Activated naive CD4-positive, alpha-beta T cell treated with anti-CD3 and anti-CD28 coated beads, Interleukin-2, amount 50 U/mL, for 72 hours (primary cell): ENCODE measurements around the gene KHK. TPM values are rescaled to one million over a fixed set of nuclear protein-coding genes. Genes with fewer than 3 reads are reported as not detected.
"Not testable (repeated sequence)": the region's sequence is repeated elsewhere in the genome, so short reads cannot be mapped to it uniquely, and the experiment has no call there.

ENCODE experiments used
- ATAC-seq, 2 donors: fragments of 150-1000 bp; cut with Tn5 transposase; 2 replicates each; pipeline ENCODE4 v1.10.0; 2021; ENCODE audit warnings: mild to moderate bottlenecking in 2 of 2, moderate library complexity in 2 of 2
- DNase-seq, 2 donors: peaks; one replicate each; pipeline ENCODE4 v3.0.0; 2021 to 2022; ENCODE audit warnings: low spot score in 2 of 2
- H3K27ac Mint-ChIP-seq, 2 donors: one replicate each; pipeline ENCODE4 v1.8.0; 2022; ENCODE audit warnings: mild to moderate bottlenecking in 2 of 2, mixed read lengths in 2 of 2
- H3K36me3 Mint-ChIP-seq, 2 donors: one replicate each; pipeline ENCODE4 v1.8.0; 2022; ENCODE audit warnings: mixed read lengths in 2 of 2
- H3K9me3 Mint-ChIP-seq, 2 donors: one replicate each; pipeline ENCODE4 v1.8.0; 2022; ENCODE audit warnings: mixed read lengths in 2 of 2
- total RNA-seq, 2 donors: library from RNA; stranded (reverse); gene quantifications; one replicate each; pipeline ENCODE4 v1.2.3, GENCODE V29; 2022

The KHK gene
- total RNA-seq, 2 donors from 2014 or later, result 10.6 to 16.3 TPM

GRCh38 chr2:27074738-27075565 is 11.6 kb upstream of the KHK start:
- peak in 1 of 2 donors; percentile 40 for DNase-seq
- no peak for ATAC-seq
- Mint-ChIP-seq H3K9me3 (no peaks in the 10 kb centered on the region), H3K27ac (peak overlapping the region; percentile 7 to 72), H3K36me3 (peaks cover 8 to 10% of the 10 kb centered on the region in 2 donors)

- not testable (repeated sequence) for H3K9me3 Mint-ChIP-seq, DNase-seq, ATAC-seq, H3K36me3 Mint-ChIP-seq
- H3K27ac Mint-ChIP-seq, result peak overlapping the region; percentile 7 to 72
Measured at GRCh38 chr2:27075566-27075871, 11.1 kb upstream of the KHK start.

DNA sequence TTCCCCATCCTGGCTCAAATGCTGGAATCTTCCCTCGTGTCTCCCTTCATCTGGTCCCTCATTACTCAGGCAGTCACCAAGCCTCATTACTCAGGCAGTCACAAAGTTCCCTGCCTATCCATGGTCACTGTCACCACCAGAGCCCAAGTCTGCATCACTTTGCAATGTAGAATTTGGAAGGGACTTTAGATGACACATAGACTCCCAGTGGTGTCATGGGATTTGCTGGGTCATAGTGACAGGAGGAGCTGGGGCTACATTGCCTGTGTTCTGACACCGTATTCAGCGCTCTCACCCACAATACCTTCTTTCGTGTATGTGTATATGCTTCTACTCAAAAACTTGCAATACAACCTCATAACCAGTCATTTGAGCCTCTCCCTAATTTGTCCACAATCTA is 10.2 kb upstream of the KHK start:
- H3K27ac Mint-ChIP-seq, result peak overlapping the region; percentile 2 to 10
- ATAC-seq (no peak), DNase-seq (no peak)
- no peaks in the 10 kb centered on the region for H3K36me3 Mint-ChIP-seq
- H3K9me3 Mint-ChIP-seq, result no peaks in the 10 kb centered on the region

- no peaks in the 10 kb centered on the region for H3K9me3 Mint-ChIP-seq
- ATAC-seq, result no peak
- peak overlapping the region in 1 of 2 donors; percentile 64 for H3K27ac Mint-ChIP-seq
- H3K36me3 Mint-ChIP-seq, result no peaks in the 10 kb centered on the region
- DNase-seq, result no peak
Measured at GRCh38 chr2:27077231-27077630, 9.3 kb upstream of the KHK start.

- DNase-seq, result no peak
- no peak for ATAC-seq
- Mint-ChIP-seq H3K27ac (peak within 1 kb of the TSS in 1 of 2 donors; percentile 64), H3K36me3 (no peaks in the 10 kb centered on the region), H3K9me3 (no peaks in the 10 kb centered on the region)
Measured at GRCh38 chr2:27078267-27079194, 8.0 kb upstream of the KHK start, which contains the start of gene EMILIN1. EMILIN1 (plus strand) TSS chr2:27078615; CDS start chr2:27079066, 451 bp downstream.

DNA sequence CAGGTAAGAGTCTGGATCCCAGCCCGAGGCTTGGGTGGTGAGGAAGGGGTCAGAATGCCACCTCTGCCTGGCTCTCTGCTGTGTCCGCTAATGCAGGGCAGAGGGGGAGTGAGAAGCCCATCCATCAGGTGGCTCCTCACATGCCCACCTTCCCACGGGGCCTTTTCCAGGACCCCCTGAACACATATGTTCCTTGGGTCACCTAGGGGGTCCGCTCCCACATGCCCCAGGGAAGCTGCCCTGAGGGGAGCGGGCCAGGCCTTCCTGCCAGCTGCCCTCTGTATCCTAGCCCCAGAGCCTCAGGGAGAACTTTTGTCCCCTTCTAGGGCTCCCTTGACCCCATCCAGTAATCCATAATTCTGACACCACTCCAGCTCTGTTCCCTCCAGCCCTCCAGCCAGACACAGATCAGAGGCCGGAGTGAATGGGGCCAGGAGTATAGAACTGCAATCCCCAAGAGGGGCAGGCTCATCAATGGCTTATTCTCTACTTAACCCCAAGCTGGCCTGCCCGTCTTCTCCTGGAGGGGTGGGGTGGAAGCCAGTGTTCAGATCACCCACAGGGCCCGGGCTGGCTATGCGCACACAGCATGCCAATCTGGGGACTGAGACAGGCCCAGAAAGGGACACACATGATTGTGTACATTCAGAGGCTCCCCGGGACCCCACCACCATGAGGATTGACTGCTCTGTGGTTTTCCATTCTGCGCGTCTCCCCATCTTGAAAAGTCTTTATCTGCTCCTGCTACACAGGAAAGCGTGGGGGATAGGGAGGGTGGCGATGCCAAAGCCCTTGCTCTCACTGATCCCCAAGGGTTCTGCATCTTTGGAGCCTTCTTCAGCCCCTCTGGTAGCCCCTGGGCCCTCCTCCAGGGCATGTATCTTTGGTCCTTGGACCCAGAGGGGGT is 7.1 kb upstream of the KHK start:
- no peaks in the 10 kb centered on the region for H3K9me3 Mint-ChIP-seq
- peak overlapping the region in 1 of 2 donors; percentile 86 for H3K27ac Mint-ChIP-seq
- ATAC-seq (no peak), DNase-seq (no peak)
- no peaks in the 10 kb centered on the region for H3K36me3 Mint-ChIP-seq

DNA sequence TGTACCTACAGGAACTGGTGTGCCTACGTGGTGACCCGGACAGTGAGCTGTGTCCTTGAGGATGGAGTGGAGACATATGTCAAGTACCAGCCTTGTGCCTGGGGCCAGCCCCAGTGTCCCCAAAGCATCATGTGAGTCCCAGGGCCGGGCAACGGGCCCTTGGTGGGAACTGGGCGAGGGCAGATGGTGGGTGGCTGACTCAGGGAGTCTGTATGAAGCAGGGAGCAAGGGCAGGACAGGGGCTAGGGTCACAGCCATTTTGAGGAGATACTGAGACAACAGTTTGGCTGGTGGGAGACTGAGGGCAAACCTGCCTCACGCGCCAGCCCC is 6.5 kb upstream of the KHK start:
- no peaks in the 10 kb centered on the region for H3K9me3 Mint-ChIP-seq
- DNase-seq (no peak), ATAC-seq (no peak)
- H3K27ac Mint-ChIP-seq, result peak overlapping the region; percentile 40 to 86
- no peaks in the 10 kb centered on the region for H3K36me3 Mint-ChIP-seq

- no peak for DNase-seq
- peak overlapping the region; percentile 86 to 94 for H3K27ac Mint-ChIP-seq
- no peaks in the 10 kb centered on the region for H3K9me3 Mint-ChIP-seq
- ATAC-seq, result no peak
- H3K36me3 Mint-ChIP-seq, result no peaks in the 10 kb centered on the region
Measured at GRCh38 chr2:27080603-27080936, 6.0 kb upstream of the KHK start.

DNA sequence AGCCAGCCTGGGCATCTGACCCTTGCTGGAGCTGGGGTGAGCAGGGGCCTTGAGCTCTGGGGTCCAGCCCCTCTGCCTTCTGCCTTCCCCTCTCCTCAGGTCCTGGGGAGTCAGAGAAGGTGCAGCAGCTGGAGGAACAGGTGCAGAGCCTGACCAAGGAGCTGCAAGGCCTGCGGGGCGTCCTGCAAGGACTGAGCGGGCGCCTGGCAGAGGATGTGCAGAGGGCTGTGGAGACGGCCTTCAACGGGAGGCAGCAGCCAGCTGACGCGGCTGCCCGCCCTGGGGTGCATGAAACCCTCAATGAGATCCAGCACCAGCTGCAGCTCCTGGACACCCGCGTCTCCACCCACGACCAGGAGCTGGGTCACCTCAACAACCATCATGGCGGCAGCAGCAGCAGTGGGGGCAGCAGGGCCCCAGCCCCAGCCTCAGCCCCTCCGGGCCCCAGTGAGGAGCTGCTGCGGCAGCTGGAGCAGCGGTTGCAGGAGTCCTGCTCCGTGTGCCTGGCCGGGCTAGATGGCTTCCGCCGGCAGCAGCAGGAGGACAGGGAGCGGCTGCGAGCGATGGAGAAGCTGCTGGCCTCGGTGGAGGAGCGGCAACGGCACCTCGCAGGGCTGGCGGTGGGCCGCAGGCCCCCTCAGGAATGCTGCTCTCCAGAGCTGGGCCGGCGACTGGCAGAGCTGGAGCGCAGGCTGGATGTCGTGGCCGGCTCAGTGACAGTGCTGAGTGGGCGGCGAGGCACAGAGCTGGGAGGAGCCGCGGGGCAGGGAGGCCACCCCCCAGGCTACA is 4.4 kb upstream of the KHK start:
- Mint-ChIP-seq H3K27ac (peak overlapping the region; percentile 86 to 94), H3K9me3 (no peaks in the 10 kb centered on the region), H3K36me3 (no peaks in the 10 kb centered on the region)
- ATAC-seq (no peak), DNase-seq (no peak)

DNA sequence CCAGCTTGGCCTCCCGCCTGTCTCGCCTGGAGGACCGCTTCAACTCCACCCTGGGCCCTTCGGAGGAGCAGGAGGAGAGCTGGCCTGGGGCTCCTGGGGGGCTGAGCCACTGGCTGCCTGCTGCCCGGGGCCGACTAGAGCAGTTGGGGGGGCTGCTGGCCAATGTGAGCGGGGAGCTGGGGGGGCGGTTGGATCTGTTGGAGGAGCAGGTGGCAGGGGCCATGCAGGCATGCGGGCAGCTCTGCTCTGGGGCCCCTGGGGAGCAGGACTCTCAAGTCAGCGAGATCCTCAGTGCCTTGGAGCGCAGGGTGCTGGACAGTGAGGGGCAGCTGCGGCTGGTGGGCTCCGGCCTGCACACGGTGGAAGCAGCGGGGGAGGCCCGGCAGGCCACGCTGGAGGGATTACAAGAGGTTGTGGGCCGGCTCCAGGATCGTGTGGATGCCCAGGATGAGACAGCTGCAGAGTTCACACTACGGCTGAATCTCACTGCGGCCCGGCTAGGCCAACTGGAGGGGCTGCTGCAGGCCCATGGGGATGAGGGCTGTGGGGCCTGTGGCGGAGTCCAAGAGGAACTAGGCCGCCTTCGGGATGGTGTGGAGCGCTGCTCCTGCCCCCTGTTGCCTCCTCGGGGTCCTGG is 3.7 kb upstream of the KHK start:
- ATAC-seq (no peak), DNase-seq (no peak)
- Mint-ChIP-seq H3K27ac (no peak overlapping the region), H3K9me3 (no peaks in the 10 kb centered on the region), H3K36me3 (no peaks in the 10 kb centered on the region)

DNA sequence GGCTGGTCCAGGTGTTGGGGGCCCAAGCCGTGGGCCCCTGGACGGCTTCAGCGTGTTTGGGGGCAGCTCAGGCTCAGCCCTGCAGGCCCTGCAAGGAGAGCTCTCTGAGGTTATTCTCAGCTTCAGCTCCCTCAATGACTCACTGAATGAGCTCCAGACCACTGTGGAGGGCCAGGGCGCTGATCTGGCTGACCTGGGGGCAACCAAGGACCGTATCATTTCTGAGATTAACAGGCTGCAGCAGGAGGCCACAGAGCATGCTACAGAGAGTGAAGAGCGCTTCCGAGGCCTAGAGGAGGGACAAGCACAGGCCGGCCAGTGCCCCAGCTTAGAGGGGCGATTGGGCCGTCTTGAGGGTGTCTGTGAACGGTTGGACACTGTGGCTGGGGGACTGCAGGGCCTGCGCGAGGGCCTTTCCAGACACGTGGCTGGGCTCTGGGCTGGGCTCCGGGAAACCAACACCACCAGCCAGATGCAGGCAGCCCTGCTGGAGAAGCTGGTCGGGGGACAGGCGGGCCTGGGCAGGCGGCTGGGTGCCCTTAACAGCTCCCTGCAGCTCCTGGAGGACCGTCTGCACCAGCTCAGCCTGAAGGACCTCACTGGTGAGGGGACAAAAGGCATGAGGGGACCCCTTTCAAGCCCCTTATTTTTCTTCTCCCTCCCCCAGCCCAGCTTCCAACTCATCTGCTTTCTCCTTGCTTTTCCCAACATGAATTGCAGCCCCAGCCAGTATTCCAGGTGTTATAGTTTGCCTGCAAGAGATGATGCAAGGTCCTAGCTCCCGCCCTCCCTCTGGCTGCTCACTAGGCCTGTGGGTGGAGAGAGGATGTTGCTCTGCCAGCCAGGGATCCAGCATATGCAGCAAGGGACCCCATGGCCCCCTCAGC is 2.9 kb upstream of the KHK start:
- no peak for ATAC-seq
- Mint-ChIP-seq H3K9me3 (no peaks in the 10 kb centered on the region), H3K27ac (no peak overlapping the region), H3K36me3 (no peaks in the 10 kb centered on the region)
- DNase-seq, result no peak

DNA sequence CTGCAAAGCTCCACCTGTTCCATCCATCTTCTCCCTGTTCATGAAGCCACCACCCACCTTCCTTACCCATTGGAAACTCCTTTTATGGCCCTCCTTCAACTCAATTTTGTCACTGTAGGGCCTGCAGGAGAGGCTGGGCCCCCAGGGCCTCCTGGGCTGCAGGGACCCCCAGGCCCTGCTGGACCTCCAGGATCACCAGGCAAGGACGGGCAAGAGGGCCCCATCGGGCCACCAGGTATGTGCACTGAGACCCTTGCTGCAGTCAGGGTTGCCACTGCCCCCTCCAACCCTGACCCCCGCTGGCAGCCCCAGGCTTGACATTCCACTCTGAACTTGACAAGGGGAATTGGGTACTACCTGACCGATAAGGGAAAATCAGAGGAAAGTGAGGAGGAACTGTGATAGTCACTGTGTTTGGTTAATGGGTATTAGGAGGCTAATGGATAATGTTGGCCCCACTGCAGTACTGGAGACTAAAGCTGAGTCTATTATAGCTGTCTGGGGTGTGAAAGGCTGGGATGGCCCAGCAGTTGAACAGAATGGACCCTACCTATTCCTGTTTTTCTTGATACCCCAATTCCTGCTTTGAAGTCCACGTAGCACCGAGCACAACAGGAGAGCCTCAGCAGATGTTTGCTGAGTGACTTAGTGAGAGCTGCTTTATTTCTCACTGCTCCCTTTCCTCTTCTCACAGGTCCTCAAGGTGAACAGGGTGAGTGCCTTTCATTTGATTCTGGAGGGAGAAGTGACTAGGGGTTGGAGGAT is 2.1 kb upstream of the KHK start:
- DNase-seq (no peak), ATAC-seq (no peak)
- Mint-ChIP-seq H3K27ac (no peak overlapping the region), H3K9me3 (no peaks in the 10 kb centered on the region), H3K36me3 (no peaks in the 10 kb centered on the region)

DNA sequence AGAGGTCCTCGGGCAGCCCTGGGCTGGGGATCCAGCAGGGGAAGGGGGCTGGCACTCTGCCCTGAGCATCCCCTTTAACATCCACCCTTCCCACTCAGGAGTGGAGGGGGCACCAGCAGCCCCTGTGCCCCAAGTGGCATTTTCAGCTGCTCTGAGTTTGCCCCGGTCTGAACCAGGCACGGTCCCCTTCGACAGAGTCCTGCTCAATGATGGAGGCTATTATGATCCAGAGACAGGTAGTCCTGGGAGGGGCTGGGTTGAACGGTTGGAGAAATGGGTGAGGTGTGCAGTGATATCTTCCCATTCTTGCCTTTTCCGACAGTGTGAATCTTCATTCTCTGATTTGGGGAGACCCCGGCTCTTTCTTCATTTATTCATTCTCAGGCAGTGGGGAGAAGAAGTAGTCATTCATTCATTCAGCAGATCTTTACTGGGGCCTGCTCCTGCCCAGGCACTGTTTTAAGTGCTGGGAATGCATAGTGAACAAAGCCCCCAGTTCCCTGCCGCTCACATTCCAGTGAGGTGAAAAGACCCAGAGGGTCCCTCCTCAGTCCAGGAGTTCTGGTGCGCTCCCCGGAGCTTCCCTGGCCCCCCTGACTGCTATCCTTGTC is 1.4 kb upstream of the KHK start:
- no peaks in the 10 kb centered on the region for H3K36me3 Mint-ChIP-seq
- H3K9me3 Mint-ChIP-seq, result no peaks in the 10 kb centered on the region
- peak overlapping the region in 1 of 2 donors; percentile 60 for H3K27ac Mint-ChIP-seq
- DNase-seq (no peak), ATAC-seq (no peak)

DNA sequence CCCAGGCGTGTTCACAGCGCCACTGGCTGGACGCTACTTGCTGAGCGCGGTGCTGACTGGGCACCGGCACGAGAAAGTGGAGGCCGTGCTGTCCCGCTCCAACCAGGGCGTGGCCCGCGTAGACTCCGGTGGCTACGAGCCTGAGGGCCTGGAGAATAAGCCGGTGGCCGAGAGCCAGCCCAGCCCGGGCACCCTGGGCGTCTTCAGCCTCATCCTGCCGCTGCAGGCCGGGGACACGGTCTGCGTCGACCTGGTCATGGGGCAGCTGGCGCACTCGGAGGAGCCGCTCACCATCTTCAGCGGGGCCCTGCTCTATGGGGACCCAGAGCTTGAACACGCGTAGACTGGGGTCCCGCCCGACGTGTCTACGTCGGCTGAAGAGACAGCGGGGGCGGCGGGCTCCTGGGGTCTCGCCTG is 891 bp upstream of the KHK start:
- peak; percentile 40 to 69 for DNase-seq
- H3K36me3 Mint-ChIP-seq, result no peaks in the 10 kb centered on the region
- peak overlapping the region in 1 of 2 donors; percentile 60 for H3K27ac Mint-ChIP-seq
- no peaks in the 10 kb centered on the region for H3K9me3 Mint-ChIP-seq
- ATAC-seq, result peak; percentile 1 to 23
